H1 (cell line): ENCODE results near the gene PRLHR. TPM values are rescaled to one million over a fixed set of nuclear protein-coding genes. Genes with fewer than 3 reads are reported as not detected.
"Not testable (repeated sequence)": the region's sequence is repeated elsewhere in the genome, so short reads cannot be mapped to it uniquely, and the experiment has no call there.

ENCODE experiments used
- CTCF ChIA-PET: fragments of 300-600 bp; sonication (Branson Sonifier 250); formaldehyde crosslinking; loops from one replicate; lab custom pipeline; 2021; ENCODE audit not compliant: partially characterized antibody; lab: Charles Lee
- POLR2A ChIA-PET: fragments of 300-600 bp; sonication (Branson Sonifier 250); formaldehyde crosslinking; loops from one replicate; lab custom pipeline; 2021; ENCODE audit warnings: inconsistent platforms; ENCODE audit not compliant: partially characterized antibody; lab: Charles Lee
- DNase-seq, 2 experiments: peaks; one replicate each; pipeline versions ENCODE4 v3.0.0 to v3.0.0-alpha.2; 2010 to 2022; ENCODE audit warnings: low spot score in 2 of 2, low read depth in 1 of 2, mixed read lengths in 1 of 2
- FAIRE-seq: peaks from 2 replicates; lab custom pipeline; 2011; peaks lifted over from hg19 to GRCh38; lab: Jason Lieb, UNC
- H2AFZ ChIP-seq: 2 replicates; pipeline ENCODE4 v1.8.1; 2012; ENCODE audit warnings: low read length, inconsistent platforms
- H2AK5ac ChIP-seq: 2 replicates; pipeline ENCODE4 v1.6.1; 2013; ENCODE audit warnings: low read depth, low read length
- H2BK120ac ChIP-seq: replicated peaks from 2 replicates; pipeline ENCODE3; 2013; ENCODE audit warnings: low read depth, low read length, inconsistent platforms
- H2BK12ac ChIP-seq: 2 replicates; pipeline ENCODE4 v1.6.1; 2013; ENCODE audit warnings: low read depth, low read length
- H2BK15ac ChIP-seq: 2 replicates; pipeline ENCODE4 v1.6.1; 2013; ENCODE audit warnings: low read length
- H2BK20ac ChIP-seq: 2 replicates; pipeline ENCODE4 v1.6.1; 2013; ENCODE audit warnings: low read length
- H2BK5ac ChIP-seq: 2 replicates; pipeline ENCODE4 v1.6.1; 2013; ENCODE audit warnings: low read depth, low read length
- H3K14ac ChIP-seq: 2 replicates; pipeline ENCODE4 v1.6.1; 2013; ENCODE audit warnings: inconsistent platforms; ENCODE audit not compliant: insufficient read length
- H3K18ac ChIP-seq: 2 replicates; pipeline ENCODE4 v1.6.1; 2013; ENCODE audit warnings: low read length; ENCODE audit errors: extremely low read depth
- H3K23ac ChIP-seq: 2 replicates; pipeline ENCODE4 v1.6.1; 2013; ENCODE audit warnings: inconsistent platforms; ENCODE audit not compliant: insufficient read length
- H3K23me2 ChIP-seq: 2 replicates; pipeline ENCODE4 v1.6.1; 2013; ENCODE audit warnings: low read depth, low read length
- H3K27ac ChIP-seq: 2 replicates; pipeline ENCODE4 v1.6.1; 2011; ENCODE audit warnings: low read depth, low read length, inconsistent platforms
- H3K27me3 ChIP-seq, 4 experiments: replicated peaks in 1 of 4; 1 replicate in 1 of 4; 2 replicates in 3 of 4; pipeline versions ENCODE4 v1.6.1 to v1.8.1; 2011 to 2013; ENCODE audit warnings: low read length in 3 of 4, mild to moderate bottlenecking in 3 of 4, inconsistent platforms in 2 of 4, mixed read lengths in 2 of 4, moderate library complexity in 1 of 4; ENCODE audit not compliant: control insufficient read depth in 3 of 4, insufficient read depth in 3 of 4; ENCODE audit errors: extremely low read depth in 1 of 4
- H3K36me3 ChIP-seq, 4 experiments: 2 replicates each; pipeline versions ENCODE4 v1.6.1 to v1.8.1; 2011 to 2013; ENCODE audit warnings: mild to moderate bottlenecking in 4 of 4, low read length in 3 of 4, moderate library complexity in 2 of 4, control low read depth in 1 of 4, inconsistent platforms in 1 of 4; ENCODE audit not compliant: insufficient read depth in 4 of 4, control insufficient read depth in 2 of 4
- H3K4ac ChIP-seq: replicated peaks from 2 replicates; pipeline ENCODE3; 2013; ENCODE audit warnings: low read length, low read depth, mixed read lengths, inconsistent platforms; ENCODE audit not compliant: insufficient read length
- H3K4me1 ChIP-seq, 4 experiments: replicated peaks in 1 of 4; 1 replicate in 1 of 4; 2 replicates in 3 of 4; pipeline versions ENCODE4 v1.6.1 to v1.8.1; 2011 to 2013; ENCODE audit warnings: low read length in 3 of 4, inconsistent platforms in 2 of 4, mixed read lengths in 1 of 4; ENCODE audit not compliant: insufficient read depth in 4 of 4, control insufficient read depth in 3 of 4
- H3K4me2 ChIP-seq, 2 experiments: 2 replicates each; pipeline versions ENCODE4 v1.6.1 to v1.8.1; 2011 to 2013; ENCODE audit warnings: low read depth in 2 of 2, low read length in 2 of 2, control low read depth in 1 of 2, inconsistent platforms in 1 of 2, mild to moderate bottlenecking in 1 of 2; ENCODE audit not compliant: insufficient read depth in 1 of 2
- H3K4me3 ChIP-seq, 4 experiments: fragments of 200-600, 300-600 bp in 1 of 4; sonication (generic), shearing (Covaris generic), sonication (Bioruptor Twin) in 1 of 4; 2 replicates each; pipeline versions ENCODE4 v1.5.1 to v1.8.1; 2011 to 2016; ENCODE audit warnings: low read length in 4 of 4, low read depth in 3 of 4, control low read depth in 2 of 4, inconsistent platforms in 2 of 4, mild to moderate bottlenecking in 2 of 4, mixed read lengths in 1 of 4, moderate library complexity in 1 of 4; ENCODE audit not compliant: insufficient read depth in 2 of 4; ENCODE audit errors: extremely low read depth in 1 of 4
- H3K56ac ChIP-seq: replicated peaks from 2 replicates; pipeline ENCODE3; 2013; ENCODE audit warnings: low read depth, mild to moderate bottlenecking, mixed read lengths, low read length, inconsistent platforms; ENCODE audit not compliant: insufficient read length
- H3K79me1 ChIP-seq: 2 replicates; pipeline ENCODE4 v1.6.1; 2013; ENCODE audit warnings: low read depth, low read length, control low read depth
- H3K79me2 ChIP-seq, 2 experiments: 2 replicates each; pipeline versions ENCODE4 v1.6.1 to v1.8.1; 2012 to 2013; ENCODE audit warnings: low read length in 2 of 2, mild to moderate bottlenecking in 2 of 2, inconsistent platforms in 1 of 2; ENCODE audit not compliant: insufficient read depth in 2 of 2, control insufficient read depth in 1 of 2
- H3K9ac ChIP-seq, 4 experiments: replicated peaks in 1 of 4; 1 replicate in 1 of 4; 2 replicates in 3 of 4; pipeline versions ENCODE4 v1.6.1 to v1.8.1; 2011 to 2013; ENCODE audit warnings: low read depth in 3 of 4, low read length in 3 of 4, control low read depth in 2 of 4, mild to moderate bottlenecking in 2 of 4, moderate library complexity in 2 of 4, inconsistent platforms in 1 of 4; ENCODE audit errors: extremely low read depth in 1 of 4
- H3K9me3 ChIP-seq, 2 experiments: 2 replicates each; pipeline versions ENCODE4 v1.6.1 to v1.8.1; 2012 to 2013; ENCODE audit warnings: mild to moderate bottlenecking in 2 of 2, moderate library complexity in 2 of 2, control low read depth in 1 of 2, inconsistent platforms in 1 of 2, low read depth in 1 of 2, low read length in 1 of 2, mixed read lengths in 1 of 2; ENCODE audit not compliant: insufficient read depth in 2 of 2
- H4K20me1 ChIP-seq, 2 experiments: replicated peaks in 1 of 2; 2 replicates each; pipeline versions ENCODE3 to v1.8.1; 2011 to 2013; ENCODE audit warnings: inconsistent platforms in 2 of 2, low read length in 2 of 2, mild to moderate bottlenecking in 1 of 2; ENCODE audit not compliant: insufficient read depth in 2 of 2, control insufficient read depth in 1 of 2
- H4K5ac ChIP-seq: 2 replicates; pipeline ENCODE4 v1.6.1; 2013; ENCODE audit warnings: low read length, low read depth, mixed read lengths, inconsistent platforms; ENCODE audit not compliant: insufficient read length
- H4K8ac ChIP-seq: 2 replicates; pipeline ENCODE4 v1.8.0; 2013; ENCODE audit warnings: mild to moderate bottlenecking, moderate library complexity, low read length, inconsistent platforms; ENCODE audit not compliant: insufficient read depth; ENCODE audit errors: extremely low read depth
- H4K91ac ChIP-seq: replicated peaks from 2 replicates; pipeline ENCODE3; 2013; ENCODE audit warnings: low read length, mixed read lengths, inconsistent platforms; ENCODE audit not compliant: insufficient read length
- WGBS, 2 experiments: shearing (Covaris generic) in 1 of 2; methylation state at CpG; one replicate each; pipeline versions ENCODE4 v1.1.6 to v1.1.7; 2013 to 2015; ENCODE audit warnings: low lambda C conversion rate in 2 of 2, mixed read lengths in 2 of 2, inconsistent platforms in 1 of 2, low coverage in 1 of 2, missing lambda C conversion rate in 1 of 2; ENCODE audit not compliant: insufficient replicate concordance in 2 of 2, insufficient coverage in 1 of 2, insufficient read length in 1 of 2; ENCODE audit errors: extremely low coverage in 1 of 2, missing lambda C conversion rate in 1 of 2; 5-methylcytosine and 5-hydroxymethylcytosine counted together
- polyA plus RNA-seq, 7 experiments: library from polyadenylated mRNA; depleted of rRNA in 3 of 7; stranded (reverse) in 5 of 7; unstranded in 2 of 7; fragments of >200 nt in 5 of 7; fragments of 200-250 nt in 2 of 7; gene quantifications; 1 replicate in 5 of 7; 2 replicates in 1 of 7; 4 replicates in 1 of 7; pipeline versions ENCODE4 v1.2.1 to v1.2.3, GENCODE V29; 2011 to 2013; ENCODE audit warnings: missing spikeins in 2 of 7, mixed read lengths in 2 of 7
- total RNA-seq: library from RNA; stranded (reverse); fragmentation: NEBNext Ultra II Directional; extraction: Animal tissue kit (Norgen Biotek cat#: 25700); gene quantifications from 2 replicates; pipeline ENCODE4 v1.2.1, GENCODE V29; 2021

Gene PRLHR
- total and polyA plus RNA-seq, 2 of the 8 experiments (the other 6 are each of a cell fraction or from before 2014, with no cell fraction given): not detected

GRCh38 chr10:118613863-118614262 lies 18.4 kb upstream of the PRLHR start:
- H2BK5ac ChIP-seq, H3K9ac ChIP-seq, H3K23ac ChIP-seq, H2BK20ac ChIP-seq, DNase-seq, H4K91ac ChIP-seq, H3K79me2 ChIP-seq, H4K5ac ChIP-seq, H2BK12ac ChIP-seq, H3K14ac ChIP-seq, H4K20me1 ChIP-seq, H4K8ac ChIP-seq, H3K18ac ChIP-seq, H3K79me1 ChIP-seq, H2AK5ac ChIP-seq, H2AFZ ChIP-seq, H2BK15ac ChIP-seq, H3K4me3 ChIP-seq, H3K56ac ChIP-seq, H3K4ac ChIP-seq, H2BK120ac ChIP-seq, H3K27me3 ChIP-seq, H3K27ac ChIP-seq, H3K4me1 ChIP-seq, FAIRE-seq, H3K4me2 ChIP-seq, H3K23me2 ChIP-seq, H3K36me3 ChIP-seq, H3K9me3 ChIP-seq: not testable (repeated sequence)
- ChIA-PET POLR2A (interaction anchor here (0.6 to 1.2 kb wide), 2 partner anchors 17 to 358 kb away, joined by 3 to 4 read pairs; no protein-coding TSS in a partner anchor), CTCF (interaction anchor here (0.7 to 6.1 kb wide), 7 partner anchors 12 to 71 kb away, joined by 3 to 56 read pairs (median 4); no protein-coding TSS in a partner anchor)
- 94% methylated on average over 4 of the region's 4 CpGs; no CpG with 5 or more reads in 1 of the 2 experiments for WGBS, 2 experiments
